Mucosa of rectum (tissue), 2 donors: ENCODE results near the gene ADISSP.

Experiments
- H3K27ac ChIP-seq, 2 donors: one replicate each; pipeline ENCODE4 v1.7.0; 2013; ENCODE audit warnings: inconsistent platforms in 2 of 2, low read depth in 2 of 2, low read length in 2 of 2
- H3K27me3 ChIP-seq, 2 donors: one replicate each; pipeline ENCODE4 v1.7.0; 2013; ENCODE audit warnings: low read length in 2 of 2; ENCODE audit not compliant: control insufficient read depth in 2 of 2, insufficient read depth in 2 of 2
- H3K36me3 ChIP-seq, 2 donors: one replicate each; pipeline ENCODE4 v1.7.0; 2013; ENCODE audit warnings: low read length in 2 of 2; ENCODE audit not compliant: control insufficient read depth in 2 of 2, insufficient read depth in 2 of 2
- H3K4me1 ChIP-seq, 2 donors: one replicate each; pipeline ENCODE4 v1.7.0; 2013; ENCODE audit warnings: low read length in 2 of 2, mild to moderate bottlenecking in 1 of 2; ENCODE audit not compliant: control insufficient read depth in 2 of 2, insufficient read depth in 2 of 2
- H3K4me3 ChIP-seq, 2 donors: one replicate each; pipeline ENCODE4 v1.7.0; 2013; ENCODE audit warnings: low read length in 2 of 2
- H3K9ac ChIP-seq, 2 donors: one replicate each; pipeline ENCODE4 v1.7.0; 2013; ENCODE audit warnings: low read length in 2 of 2, low read depth in 1 of 2, mild to moderate bottlenecking in 1 of 2
- H3K9me3 ChIP-seq, 2 donors: one replicate each; pipeline ENCODE4 v1.7.0; 2013; ENCODE audit warnings: low read length in 2 of 2; ENCODE audit not compliant: control insufficient read depth in 2 of 2
- donor health status: healthy.
- donor health status: Normal muscosa, but diverticular disease.

Gene ADISSP

GRCh38 chr20:3804781-3805180 lies 37.2 kb upstream of the ADISSP start:
- Histone ChIP-seq H3K27me3 (no peaks in the 10 kb centered on the region), H3K4me3 (no peak overlapping the region), H3K9ac (no peak overlapping the region), H3K27ac (no peak overlapping the region), H3K4me1 (peaks cover 34 to 41% of the 10 kb centered on the region in 2 donors), H3K36me3 (peaks cover 27 to 31% of the 10 kb centered on the region in 2 donors), H3K9me3 (no peaks in the 10 kb centered on the region)

- peaks cover 27 to 31% of the 10 kb centered on the region in 2 donors for H3K36me3 ChIP-seq
- no peak overlapping the region for H3K4me3 ChIP-seq
- H3K27ac ChIP-seq, result no peak overlapping the region
- H3K9me3 ChIP-seq, result no peaks in the 10 kb centered on the region
- no peak overlapping the region for H3K9ac ChIP-seq
- H3K4me1 ChIP-seq, result peaks cover 39 to 45% of the 10 kb centered on the region in 2 donors
- no peaks in the 10 kb centered on the region for H3K27me3 ChIP-seq
These were observed 36.8 kb upstream of the ADISSP start for GRCh38 chr20:3804254-3804751.

- H3K36me3 ChIP-seq, result peaks cover 27 to 31% of the 10 kb centered on the region in 2 donors
- no peak overlapping the region for H3K4me3 ChIP-seq
- peaks cover 43 to 49% of the 10 kb centered on the region in 2 donors for H3K4me1 ChIP-seq
- no peak overlapping the region for H3K27ac ChIP-seq
- H3K27me3 ChIP-seq, result no peaks in the 10 kb centered on the region
- H3K9me3 ChIP-seq, result no peaks in the 10 kb centered on the region
- no peak overlapping the region for H3K9ac ChIP-seq
These were observed 36.3 kb upstream of the ADISSP start for GRCh38 chr20:3803854-3804253.

- Histone ChIP-seq H3K4me3 (no peak overlapping the region), H3K9ac (no peak overlapping the region), H3K27me3 (no peaks in the 10 kb centered on the region), H3K36me3 (peaks cover 27 to 31% of the 10 kb centered on the region in 2 donors), H3K4me1 (peaks cover 45 to 51% of the 10 kb centered on the region in 2 donors), H3K9me3 (no peaks in the 10 kb centered on the region), H3K27ac (no peak overlapping the region)
These were observed 35.7 kb upstream of the ADISSP start for GRCh38 chr20:3803289-3803688.

GRCh38 chr20:3802524-3803239 lies 35.1 kb upstream of the ADISSP start:
- no peak overlapping the region for H3K4me3 ChIP-seq
- no peak overlapping the region for H3K27ac ChIP-seq
- no peaks in the 10 kb centered on the region for H3K9me3 ChIP-seq
- no peak overlapping the region for H3K9ac ChIP-seq
- H3K4me1 ChIP-seq, result peaks cover 43 to 49% of the 10 kb centered on the region in 2 donors
- peaks cover 27 to 31% of the 10 kb centered on the region in 2 donors for H3K36me3 ChIP-seq
- no peaks in the 10 kb centered on the region for H3K27me3 ChIP-seq

- Histone ChIP-seq H3K9ac (no peak overlapping the region), H3K4me1 (peaks cover 43 to 48% of the 10 kb centered on the region in 2 donors), H3K27ac (no peak overlapping the region), H3K4me3 (no peak overlapping the region), H3K9me3 (no peaks in the 10 kb centered on the region), H3K36me3 (peaks cover 27 to 31% of the 10 kb centered on the region in 2 donors), H3K27me3 (no peaks in the 10 kb centered on the region)
These were observed 34.3 kb upstream of the ADISSP start for GRCh38 chr20:3801846-3802245.

- no peaks in the 10 kb centered on the region for H3K27me3 ChIP-seq
- H3K36me3 ChIP-seq, result peaks cover 27 to 31% of the 10 kb centered on the region in 2 donors
- H3K4me3 ChIP-seq, result no peak overlapping the region
- no peak overlapping the region for H3K27ac ChIP-seq
- H3K4me1 ChIP-seq, result peaks cover 46 to 49% of the 10 kb centered on the region in 2 donors
- H3K9ac ChIP-seq, result no peak overlapping the region
- no peaks in the 10 kb centered on the region for H3K9me3 ChIP-seq
These were observed 33.7 kb upstream of the ADISSP start for GRCh38 chr20:3801299-3801698.

- H3K27ac ChIP-seq, result peak overlapping the region in 1 of 2 donors; percentile 62
- no peak overlapping the region for H3K4me3 ChIP-seq
- no peaks in the 10 kb centered on the region for H3K27me3 ChIP-seq
- peaks cover 27 to 31% of the 10 kb centered on the region in 2 donors for H3K36me3 ChIP-seq
- no peaks in the 10 kb centered on the region for H3K9me3 ChIP-seq
- peaks cover 43 to 45% of the 10 kb centered on the region in 2 donors for H3K4me1 ChIP-seq
- no peak overlapping the region for H3K9ac ChIP-seq
These were observed 33.3 kb upstream of the ADISSP start for GRCh38 chr20:3800878-3801260.

- H3K4me3 ChIP-seq, result no peak overlapping the region
- H3K4me1 ChIP-seq, result peaks cover 42 to 44% of the 10 kb centered on the region in 2 donors
- peaks cover 27 to 28% of the 10 kb centered on the region in 2 donors for H3K36me3 ChIP-seq
- H3K9me3 ChIP-seq, result no peaks in the 10 kb centered on the region
- no peaks in the 10 kb centered on the region for H3K27me3 ChIP-seq
- H3K9ac ChIP-seq, result no peak overlapping the region
- peak overlapping the region; percentile 5 to 62 for H3K27ac ChIP-seq
These were observed 32.8 kb upstream of the ADISSP start for GRCh38 chr20:3800256-3800877.

GRCh38 chr20:3798908-3799248 lies 31.3 kb upstream of the ADISSP start:
- H3K27me3 ChIP-seq, result no peaks in the 10 kb centered on the region
- H3K36me3 ChIP-seq, result peaks cover 22 to 23% of the 10 kb centered on the region in 2 donors
- no peak overlapping the region for H3K9ac ChIP-seq
- peaks cover 45 to 47% of the 10 kb centered on the region in 2 donors for H3K4me1 ChIP-seq
- peak overlapping the region; percentile 42 to 62 for H3K27ac ChIP-seq
- H3K4me3 ChIP-seq, result no peak overlapping the region
- H3K9me3 ChIP-seq, result no peaks in the 10 kb centered on the region
